ENCODE results near the gene IFT25.
A peak's percentile ranks its signal among the peaks of the same experiment; 100 is the strongest.

IFT25 gene

DNA sequence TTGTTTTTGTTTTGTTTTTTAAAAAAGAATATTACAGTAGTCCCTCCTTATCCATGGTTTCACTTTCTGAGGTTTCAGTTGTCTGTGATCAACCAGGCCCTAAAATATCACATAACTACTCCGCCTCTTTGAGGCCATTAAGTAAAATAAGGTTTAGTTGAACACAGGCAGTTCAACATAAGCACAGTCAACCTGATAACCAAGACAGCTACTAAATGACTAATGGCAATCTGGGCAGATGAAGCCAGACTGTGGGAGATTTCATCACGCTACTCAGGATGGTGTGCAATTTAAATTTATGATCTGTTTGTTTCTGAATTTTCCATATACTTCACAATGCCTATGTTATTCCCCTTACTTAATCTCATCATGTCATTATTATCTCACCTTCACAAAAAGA, 42.4 kb upstream of the IFT25 start:
- POLR2A ChIA-PET, result no interaction called here
- CTCF ChIA-PET, result no interaction called here
- H3K9me3 ChIP-seq (ENCODE audit: control insufficient read depth, insufficient read depth, low read depth, low read length), result no peaks in the 10 kb centered on the region
- no peak overlapping the region for H3K4me3 ChIP-seq (ENCODE audit: low read depth, low read length)
- no peak overlapping the region for H3K27ac ChIP-seq (ENCODE audit: extremely low read depth, low read depth, low read length)
- TF ChIP-seq ZNF335 (tag by site-specific recombination; conservative IDR thresholded peaks at IDR 0.05) (peak; percentile 33; the same call in 1 of the 2 replicates), ZNF843 (tag by site-specific recombination; IDR thresholded peaks at IDR 0.05) (no peak)
- no peaks in the 10 kb centered on the region for H3K36me3 ChIP-seq (ENCODE audit: control insufficient read depth in 2 of 2, insufficient read depth in 1 of 2, low read length in 2 of 2)
- H3K4me1 ChIP-seq (ENCODE audit: control insufficient read depth, insufficient read depth, low read length), result no peaks in the 10 kb centered on the region

DNA sequence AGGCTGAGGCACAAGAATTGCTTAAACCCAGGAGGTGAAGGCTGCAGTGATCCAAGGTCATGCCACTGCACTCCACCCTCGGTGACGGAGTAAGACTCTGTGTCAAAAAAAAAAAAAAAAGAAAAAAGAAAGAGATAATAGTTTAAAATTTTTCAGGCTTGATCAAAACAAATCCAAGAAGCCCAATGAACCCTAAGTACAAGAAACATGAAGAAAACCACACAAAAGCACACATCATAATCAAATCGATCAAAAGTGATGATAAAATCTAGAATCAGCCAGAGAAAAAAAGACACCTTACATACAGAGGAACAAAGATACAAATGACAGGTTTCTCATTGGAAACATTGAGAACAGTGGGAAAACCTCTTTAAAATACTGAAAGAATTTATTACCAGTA, 41.0 kb upstream of the IFT25 start:
- ChIA-PET CTCF (no interaction called here), POLR2A (no interaction called here)
- Histone ChIP-seq H3K9me3 (ENCODE audit: control insufficient read depth, insufficient read depth, low read depth, low read length) (no peaks in the 10 kb centered on the region), H3K27ac (ENCODE audit: extremely low read depth, low read depth, low read length) (no peak overlapping the region), H3K4me1 (ENCODE audit: control insufficient read depth, insufficient read depth, low read length) (no peaks in the 10 kb centered on the region), H3K36me3 (ENCODE audit: control insufficient read depth in 2 of 2, insufficient read depth in 1 of 2, low read length in 2 of 2) (no peaks in the 10 kb centered on the region), H3K4me3 (ENCODE audit: low read depth, low read length) (no peak overlapping the region)
- TF ChIP-seq ZNF585B (tag by site-specific recombination; IDR thresholded peaks at IDR 0.05) (no peak), ZBTB1 (tag by site-specific recombination; IDR thresholded peaks at IDR 0.05) (no peak), ZNF23 (tag by site-specific recombination; IDR thresholded peaks at IDR 0.05; ENCODE audit: borderline replicate concordance) (no peak)

DNA sequence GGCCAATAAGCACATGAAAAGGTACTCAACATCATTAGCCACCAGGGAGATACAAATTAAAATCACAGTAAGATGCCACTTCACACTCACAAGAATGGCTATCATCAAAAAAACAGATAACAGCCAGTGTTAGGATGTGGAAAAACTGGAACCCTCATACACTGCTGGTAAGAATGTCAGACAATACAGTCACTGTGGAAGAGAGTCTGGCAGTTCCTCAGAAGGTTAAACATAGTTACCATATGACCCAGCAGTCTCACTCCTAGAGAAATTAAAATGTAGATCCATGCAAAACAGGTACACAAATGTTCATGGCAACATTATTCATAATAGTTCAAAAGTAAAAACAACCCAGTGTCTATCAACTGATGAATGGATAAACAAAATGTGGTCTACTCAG, 39.2 kb upstream of the IFT25 start:
- CTCF ChIA-PET, result no interaction called here
- TF ChIP-seq ZNF768 (tag by site-specific recombination; IDR thresholded peaks at IDR 0.05), result no peak
- no peak for TF ChIP-seq ZNF2 (tag by site-specific recombination; IDR thresholded peaks at IDR 0.05)
- no peak for TF ChIP-seq ZNF175 (tag by site-specific recombination; IDR thresholded peaks at IDR 0.05)
- TF ChIP-seq, protein P1, sequence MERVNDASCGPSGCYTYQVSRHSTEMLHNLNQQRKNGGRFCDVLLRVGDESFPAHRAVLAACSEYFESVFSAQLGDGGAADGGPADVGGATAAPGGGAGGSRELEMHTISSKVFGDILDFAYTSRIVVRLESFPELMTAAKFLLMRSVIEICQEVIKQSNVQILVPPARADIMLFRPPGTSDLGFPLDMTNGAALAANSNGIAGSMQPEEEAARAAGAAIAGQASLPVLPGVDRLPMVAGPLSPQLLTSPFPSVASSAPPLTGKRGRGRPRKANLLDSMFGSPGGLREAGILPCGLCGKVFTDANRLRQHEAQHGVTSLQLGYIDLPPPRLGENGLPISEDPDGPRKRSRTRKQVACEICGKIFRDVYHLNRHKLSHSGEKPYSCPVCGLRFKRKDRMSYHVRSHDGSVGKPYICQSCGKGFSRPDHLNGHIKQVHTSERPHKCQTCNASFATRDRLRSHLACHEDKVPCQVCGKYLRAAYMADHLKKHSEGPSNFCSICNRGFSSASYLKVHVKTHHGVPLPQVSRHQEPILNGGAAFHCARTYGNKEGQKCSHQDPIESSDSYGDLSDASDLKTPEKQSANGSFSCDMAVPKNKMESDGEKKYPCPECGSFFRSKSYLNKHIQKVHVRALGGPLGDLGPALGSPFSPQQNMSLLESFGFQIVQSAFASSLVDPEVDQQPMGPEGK (tag by site-specific recombination; IDR thresholded peaks at IDR 0.05), result no peak
- TF ChIP-seq ZNF560 (tag by site-specific recombination; IDR thresholded peaks at IDR 0.05; ENCODE audit: borderline replicate concordance), result no peak
- TF ChIP-seq YY1 (tag by site-specific recombination; IDR thresholded peaks at IDR 0.05), result no peak
- TF ChIP-seq ZNF24 (tag by site-specific recombination; IDR thresholded peaks at IDR 0.05), result no peak
- TF ChIP-seq YY2 (tag by site-specific recombination; IDR thresholded peaks at IDR 0.05), result no peak
- POLR2A ChIA-PET, result no interaction called here
- Histone ChIP-seq H3K4me3 (ENCODE audit: low read depth, low read length) (no peak overlapping the region), H3K9me3 (ENCODE audit: control insufficient read depth, insufficient read depth, low read depth, low read length) (no peaks in the 10 kb centered on the region), H3K4me1 (ENCODE audit: control insufficient read depth, insufficient read depth, low read length) (no peaks in the 10 kb centered on the region), H3K27ac (ENCODE audit: extremely low read depth, low read depth, low read length) (no peak overlapping the region), H3K36me3 (ENCODE audit: control insufficient read depth in 2 of 2, insufficient read depth in 1 of 2, low read length in 2 of 2) (no peaks in the 10 kb centered on the region)

DNA sequence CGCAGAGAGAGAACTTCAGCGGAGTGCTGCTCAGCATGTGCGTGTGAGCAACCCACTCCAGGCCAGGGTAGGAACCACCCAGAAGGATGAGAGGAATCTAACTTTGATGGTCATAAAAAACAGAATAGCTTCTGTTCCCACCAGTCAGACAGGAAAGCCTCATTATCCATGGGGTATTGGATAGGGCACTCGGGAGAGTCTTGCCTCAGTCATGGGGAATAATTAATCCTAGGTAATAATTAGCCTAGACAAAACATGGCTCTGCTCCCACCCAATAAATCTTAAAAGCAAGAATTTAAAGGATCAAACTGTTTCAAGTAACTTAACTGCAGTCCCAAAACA, 37.2 kb upstream of the IFT25 start:
- no peak overlapping the region for H3K4me3 ChIP-seq (ENCODE audit: low read depth, low read length)
- no peaks in the 10 kb centered on the region for H3K36me3 ChIP-seq (ENCODE audit: control insufficient read depth in 2 of 2, insufficient read depth in 1 of 2, low read length in 2 of 2)
- no peak overlapping the region; the same call in 1 of the 2 replicates for H3K27ac ChIP-seq (ENCODE audit: extremely low read depth, low read depth, low read length)
- H3K4me1 ChIP-seq (ENCODE audit: control insufficient read depth, insufficient read depth, low read length), result no peaks in the 10 kb centered on the region
- no peaks in the 10 kb centered on the region for H3K9me3 ChIP-seq (ENCODE audit: control insufficient read depth, insufficient read depth, low read depth, low read length)
- ChIA-PET CTCF (interaction anchor here (0.9 to 1.2 kb wide), 4 partner anchors 9 to 809 kb away, joined by 3 to 4 read pairs (median 3); no protein-coding TSS in a partner anchor), POLR2A (no interaction called here)
- TF ChIP-seq ZNF175 (tag by site-specific recombination; IDR thresholded peaks at IDR 0.05) (no peak), HOXD13 (CRISPR knock-in tag; IDR thresholded peaks at IDR 0.05; ENCODE audit: borderline replicate concordance) (no peak), ZBTB20 (tag by site-specific recombination; IDR thresholded peaks at IDR 0.05) (no peak), ZNF544 (tag by site-specific recombination; IDR thresholded peaks at IDR 0.05) (no peak), ZNF211 (tag by site-specific recombination; IDR thresholded peaks at IDR 0.05; ENCODE audit: low read depth) (no peak), ZNF248 (tag by site-specific recombination; IDR thresholded peaks at IDR 0.05) (no peak), TCF7L2 (IDR thresholded peaks at IDR 0.05; ENCODE audit: borderline replicate concordance, low read depth, low read length) (no peak)
- TF ChIP-seq, protein P2, sequence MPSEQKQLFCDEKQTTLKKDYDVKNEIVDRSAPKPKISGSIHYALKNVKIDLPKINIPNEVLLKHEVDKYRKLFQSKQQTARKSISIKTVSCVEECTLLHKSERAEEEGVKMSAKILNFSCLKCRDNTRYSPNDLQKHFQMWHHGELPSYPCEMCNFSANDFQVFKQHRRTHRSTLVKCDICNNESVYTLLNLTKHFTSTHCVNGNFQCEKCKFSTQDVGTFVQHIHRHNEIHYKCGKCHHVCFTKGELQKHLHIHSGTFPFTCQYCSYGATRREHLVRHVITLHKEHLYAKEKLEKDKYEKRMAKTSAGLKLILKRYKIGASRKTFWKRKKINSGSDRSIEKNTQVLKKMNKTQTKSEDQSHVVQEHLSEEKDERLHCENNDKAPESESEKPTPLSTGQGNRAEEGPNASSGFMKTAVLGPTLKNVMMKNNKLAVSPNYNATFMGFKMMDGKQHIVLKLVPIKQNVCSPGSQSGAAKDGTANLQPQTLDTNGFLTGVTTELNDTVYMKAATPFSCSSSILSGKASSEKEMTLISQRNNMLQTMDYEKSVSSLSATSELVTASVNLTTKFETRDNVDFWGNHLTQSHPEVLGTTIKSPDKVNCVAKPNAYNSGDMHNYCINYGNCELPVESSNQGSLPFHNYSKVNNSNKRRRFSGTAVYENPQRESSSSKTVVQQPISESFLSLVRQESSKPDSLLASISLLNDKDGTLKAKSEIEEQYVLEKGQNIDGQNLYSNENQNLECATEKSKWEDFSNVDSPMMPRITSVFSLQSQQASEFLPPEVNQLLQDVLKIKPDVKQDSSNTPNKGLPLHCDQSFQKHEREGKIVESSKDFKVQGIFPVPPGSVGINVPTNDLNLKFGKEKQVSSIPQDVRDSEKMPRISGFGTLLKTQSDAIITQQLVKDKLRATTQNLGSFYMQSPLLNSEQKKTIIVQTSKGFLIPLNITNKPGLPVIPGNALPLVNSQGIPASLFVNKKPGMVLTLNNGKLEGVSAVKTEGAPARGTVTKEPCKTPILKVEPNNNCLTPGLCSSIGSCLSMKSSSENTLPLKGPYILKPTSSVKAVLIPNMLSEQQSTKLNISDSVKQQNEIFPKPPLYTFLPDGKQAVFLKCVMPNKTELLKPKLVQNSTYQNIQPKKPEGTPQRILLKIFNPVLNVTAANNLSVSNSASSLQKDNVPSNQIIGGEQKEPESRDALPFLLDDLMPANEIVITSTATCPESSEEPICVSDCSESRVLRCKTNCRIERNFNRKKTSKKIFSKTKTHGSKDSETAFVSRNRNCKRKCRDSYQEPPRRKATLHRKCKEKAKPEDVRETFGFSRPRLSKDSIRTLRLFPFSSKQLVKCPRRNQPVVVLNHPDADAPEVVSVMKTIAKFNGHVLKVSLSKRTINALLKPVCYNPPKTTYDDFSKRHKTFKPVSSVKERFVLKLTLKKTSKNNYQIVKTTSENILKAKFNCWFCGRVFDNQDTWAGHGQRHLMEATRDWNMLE (tag by site-specific recombination; conservative IDR thresholded peaks at IDR 0.05; ENCODE audit: low read depth), result no peak
- TF ChIP-seq, protein P3, sequence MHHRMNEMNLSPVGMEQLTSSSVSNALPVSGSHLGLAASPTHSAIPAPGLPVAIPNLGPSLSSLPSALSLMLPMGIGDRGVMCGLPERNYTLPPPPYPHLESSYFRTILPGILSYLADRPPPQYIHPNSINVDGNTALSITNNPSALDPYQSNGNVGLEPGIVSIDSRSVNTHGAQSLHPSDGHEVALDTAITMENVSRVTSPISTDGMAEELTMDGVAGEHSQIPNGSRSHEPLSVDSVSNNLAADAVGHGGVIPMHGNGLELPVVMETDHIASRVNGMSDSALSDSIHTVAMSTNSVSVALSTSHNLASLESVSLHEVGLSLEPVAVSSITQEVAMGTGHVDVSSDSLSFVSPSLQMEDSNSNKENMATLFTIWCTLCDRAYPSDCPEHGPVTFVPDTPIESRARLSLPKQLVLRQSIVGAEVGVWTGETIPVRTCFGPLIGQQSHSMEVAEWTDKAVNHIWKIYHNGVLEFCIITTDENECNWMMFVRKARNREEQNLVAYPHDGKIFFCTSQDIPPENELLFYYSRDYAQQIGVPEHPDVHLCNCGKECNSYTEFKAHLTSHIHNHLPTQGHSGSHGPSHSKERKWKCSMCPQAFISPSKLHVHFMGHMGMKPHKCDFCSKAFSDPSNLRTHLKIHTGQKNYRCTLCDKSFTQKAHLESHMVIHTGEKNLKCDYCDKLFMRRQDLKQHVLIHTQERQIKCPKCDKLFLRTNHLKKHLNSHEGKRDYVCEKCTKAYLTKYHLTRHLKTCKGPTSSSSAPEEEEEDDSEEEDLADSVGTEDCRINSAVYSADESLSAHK (tag by site-specific recombination; IDR thresholded peaks at IDR 0.05), result no peak

Measured in HEK293 (cell line).